ENCODE measurements around the gene LRCOL1.

- TF ChIP-seq CTCF (IDR thresholded peaks at IDR 0.05; ENCODE audit: low read length), result no peak
- no peak for TF ChIP-seq EZH2 (IDR thresholded peaks at IDR 0.05; ENCODE audit: borderline replicate concordance, low read length)
Observed at GRCh38 chr12:132640936-132641335, 30.6 kb upstream of the LRCOL1 start.
